NCI-H510A (cell line): ENCODE data around the gene URM1.
A peak's percentile ranks its signal among the peaks of the same experiment; 100 is the strongest.
"Not testable (repeated sequence)": the region's sequence is repeated elsewhere in the genome, so short reads cannot be mapped to it uniquely, and the experiment has no call there.

ENCODE experiments used
- DNase-seq: peaks from one replicate; lab custom pipeline; 2025; lab: John Stamatoyannopoulos, UW

The URM1 gene

GRCh38 chr9:128409450-128409849, 38.3 kb downstream of the URM1 start:
- no peak for DNase-seq

- DNase-seq, result no peak
Observed at GRCh38 chr9:128409978-128410377, 38.8 kb downstream of the URM1 start.

- no peak for DNase-seq
Observed at GRCh38 chr9:128411364-128412119, 40.4 kb downstream of the URM1 start.

GRCh38 chr9:128412120-128412790, 41.1 kb downstream of the URM1 start:
- no peak for DNase-seq

- DNase-seq, result not testable (repeated sequence)
Observed at GRCh38 chr9:128413728-128414127, 42.6 kb downstream of the URM1 start.

GRCh38 chr9:128414461-128414860, 43.3 kb downstream of the URM1 start:
- DNase-seq, result no peak

GRCh38 chr9:128415281-128415680, 44.1 kb downstream of the URM1 start:
- no peak for DNase-seq

GRCh38 chr9:128416014-128416413, 44.8 kb downstream of the URM1 start:
- DNase-seq, result peak; percentile 70

- DNase-seq, result no peak
Observed at GRCh38 chr9:128416432-128417019, 45.4 kb downstream of the URM1 start.

GRCh38 chr9:128419061-128419925, 48.1 kb downstream of the URM1 start:
- peak; percentile 46 for DNase-seq

GRCh38 chr9:128420060-128420650, 49.0 kb downstream of the URM1 start:
- no peak for DNase-seq

- no peak for DNase-seq
Observed at GRCh38 chr9:128420651-128421481, 49.7 kb downstream of the URM1 start, which contains the start of gene CERCAM. CERCAM (plus strand) TSS chr9:128420857; CDS start chr9:128420878, 21 bp downstream.

GRCh38 chr9:128421482-128421996, 50.4 kb downstream of the URM1 start:
- no peak for DNase-seq

- not testable (repeated sequence) for DNase-seq
Observed at GRCh38 chr9:128422022-128422782, 51.0 kb downstream of the URM1 start.

GRCh38 chr9:128422783-128423150, 51.6 kb downstream of the URM1 start:
- DNase-seq, result no peak

- not testable (repeated sequence) for DNase-seq
Observed at GRCh38 chr9:128423356-128423755, 52.2 kb downstream of the URM1 start.

GRCh38 chr9:128424268-128424780, 53.1 kb downstream of the URM1 start:
- no peak for DNase-seq

- no peak for DNase-seq
Observed at GRCh38 chr9:128428644-128429512, 57.7 kb downstream of the URM1 start.
